GM18873 (cell line): Measurements from ENCODE around the gene ITGA4.
A peak's percentile ranks its signal among the peaks of the same experiment; 100 is the strongest.

Experiments
- ATAC-seq: cut with Tn5 transposase; IDR thresholded peaks from one replicate; pipeline ENCODE4 v1.9.1; 2021; ENCODE audit warnings: mild to moderate bottlenecking, moderate library complexity, moderate number of reproducible peaks; ENCODE audit not compliant: unreplicated experiment, low FRiP score

ITGA4 gene

GRCh38 chr2:181457741-181458425 lies 697 bp downstream of the ITGA4 start:
- ATAC-seq, result peak; percentile 18

DNA sequence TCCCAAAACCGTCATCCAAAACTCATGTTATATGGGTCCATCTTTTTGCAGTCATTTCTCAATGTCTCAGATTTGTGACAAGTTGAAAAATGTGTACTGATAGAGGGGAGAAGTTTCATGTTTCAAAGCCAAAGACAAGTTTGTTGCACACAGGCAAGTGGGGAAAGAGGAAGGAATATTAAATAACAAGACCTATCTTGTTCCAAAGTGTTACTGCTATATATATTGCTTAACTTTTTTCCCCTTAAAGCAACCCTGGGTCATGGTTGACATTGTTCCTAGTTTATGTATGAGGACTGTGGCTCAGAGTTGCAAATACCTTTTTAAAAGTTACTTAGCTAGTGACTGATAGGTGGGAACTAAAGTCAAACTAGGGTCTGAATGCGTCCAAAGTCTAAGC lies 1.7 kb downstream of the ITGA4 start:
- ATAC-seq, result no peak

DNA sequence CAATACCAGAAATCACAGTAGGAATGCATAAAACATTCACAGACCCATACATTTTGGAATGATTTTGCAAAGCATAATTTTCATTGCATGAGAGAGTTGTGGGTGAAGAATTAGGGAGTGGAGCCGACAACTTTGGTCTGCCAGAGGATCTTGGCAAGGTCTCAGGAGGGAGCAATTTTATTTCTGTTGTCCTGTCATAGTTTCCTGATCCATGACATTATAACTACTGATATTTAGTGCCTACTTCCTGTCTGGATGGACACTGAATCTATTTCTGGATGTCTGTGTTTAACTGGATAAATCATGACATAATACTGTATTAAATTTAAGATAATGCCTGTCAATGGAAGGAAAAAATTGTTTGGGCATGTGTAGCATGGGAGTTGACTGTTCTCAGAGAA lies 2.4 kb downstream of the ITGA4 start:
- ATAC-seq, result no peak

GRCh38 chr2:181461056-181461997 lies 4.1 kb downstream of the ITGA4 start:
- ATAC-seq, result peak; percentile 18

- peak; percentile 23 for ATAC-seq
Observed at GRCh38 chr2:181462033-181462432, 4.8 kb downstream of the ITGA4 start.

GRCh38 chr2:181463588-181463987 lies 6.4 kb downstream of the ITGA4 start:
- ATAC-seq, result no peak

- no peak for ATAC-seq
Observed at GRCh38 chr2:181464966-181465365, 7.8 kb downstream of the ITGA4 start.

- no peak for ATAC-seq
Observed at GRCh38 chr2:181465676-181466375, 8.6 kb downstream of the ITGA4 start.

GRCh38 chr2:181466661-181467576 lies 9.7 kb downstream of the ITGA4 start:
- no peak for ATAC-seq

DNA sequence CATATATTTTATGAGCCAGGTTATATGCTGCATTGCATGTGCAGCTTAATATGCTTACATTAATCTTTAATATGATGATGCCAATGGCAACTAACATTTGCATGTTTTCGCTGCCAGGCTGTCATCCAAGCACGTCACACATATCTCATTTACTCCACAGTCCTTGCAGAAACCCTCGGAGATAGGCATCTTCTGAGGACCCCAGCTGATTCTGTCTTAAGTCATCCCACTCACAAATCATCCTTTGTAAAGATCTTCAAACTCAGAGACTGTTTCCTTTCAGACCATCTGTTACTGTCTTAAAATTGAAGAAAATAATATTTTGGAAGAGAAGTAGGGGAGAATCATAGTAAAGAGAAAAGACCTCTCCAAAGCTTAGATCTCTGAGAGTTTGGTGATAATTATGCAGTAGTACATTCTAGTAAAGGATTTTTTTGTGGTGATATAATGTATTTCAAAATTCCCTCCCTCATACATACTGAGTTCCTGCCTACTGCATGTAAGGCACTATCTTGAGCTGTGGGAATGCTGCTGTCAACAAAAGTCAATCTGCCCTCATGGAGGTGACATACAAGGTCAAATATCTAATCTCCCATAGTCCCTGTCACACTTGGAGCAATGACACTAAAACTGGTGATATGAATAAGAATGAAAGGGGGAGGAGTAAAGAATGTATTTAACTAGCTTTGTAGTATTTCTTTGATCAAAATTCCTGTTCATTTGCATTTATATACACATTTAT lies 11.0 kb downstream of the ITGA4 start:
- ATAC-seq, result no peak

DNA sequence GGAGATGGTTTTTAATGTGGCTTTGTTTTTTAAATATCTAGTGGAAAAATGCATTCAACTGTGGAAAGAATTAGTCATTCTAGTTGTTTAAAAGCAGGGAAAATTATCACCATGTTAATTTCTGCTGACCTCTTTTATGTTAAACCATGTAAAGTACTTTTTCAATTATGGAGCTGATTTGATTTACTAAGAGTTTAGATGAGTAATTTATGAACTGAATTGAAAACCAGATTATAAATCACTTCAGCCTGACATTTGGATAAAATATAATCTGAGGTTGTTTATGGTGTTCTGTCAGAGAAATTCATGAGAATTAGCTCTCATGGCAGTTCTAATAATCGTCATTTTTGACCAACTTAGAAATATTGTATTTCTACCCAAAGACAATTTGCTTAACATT lies 11.6 kb downstream of the ITGA4 start:
- no peak for ATAC-seq

- no peak for ATAC-seq
Observed at GRCh38 chr2:181471226-181471625, 14.0 kb downstream of the ITGA4 start.

DNA sequence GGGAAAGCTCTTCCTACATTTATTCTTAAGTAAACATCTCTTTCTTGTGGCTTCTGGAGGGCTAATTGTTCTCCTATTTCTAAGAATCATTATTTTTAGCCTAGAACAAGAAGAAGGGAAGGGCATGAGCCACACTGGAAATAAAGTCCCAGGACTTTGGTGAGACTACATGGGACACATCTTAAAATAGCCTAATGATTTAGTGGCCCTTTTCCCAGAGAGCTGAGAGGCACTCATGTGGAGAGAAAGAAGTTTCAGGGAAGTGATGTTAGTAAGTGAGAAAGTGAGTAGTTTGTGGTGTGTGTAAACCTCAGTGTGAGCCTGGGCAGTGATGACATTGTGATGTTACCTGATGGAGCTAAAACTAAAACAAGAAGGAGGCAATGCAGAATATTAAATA lies 14.6 kb downstream of the ITGA4 start:
- ATAC-seq, result no peak

- ATAC-seq, result no peak
Observed at GRCh38 chr2:181472990-181473389, 15.8 kb downstream of the ITGA4 start.

GRCh38 chr2:181474222-181474881 lies 17.2 kb downstream of the ITGA4 start:
- ATAC-seq, result no peak

GRCh38 chr2:181483211-181483610 lies 26.0 kb downstream of the ITGA4 start:
- ATAC-seq, result no peak

DNA sequence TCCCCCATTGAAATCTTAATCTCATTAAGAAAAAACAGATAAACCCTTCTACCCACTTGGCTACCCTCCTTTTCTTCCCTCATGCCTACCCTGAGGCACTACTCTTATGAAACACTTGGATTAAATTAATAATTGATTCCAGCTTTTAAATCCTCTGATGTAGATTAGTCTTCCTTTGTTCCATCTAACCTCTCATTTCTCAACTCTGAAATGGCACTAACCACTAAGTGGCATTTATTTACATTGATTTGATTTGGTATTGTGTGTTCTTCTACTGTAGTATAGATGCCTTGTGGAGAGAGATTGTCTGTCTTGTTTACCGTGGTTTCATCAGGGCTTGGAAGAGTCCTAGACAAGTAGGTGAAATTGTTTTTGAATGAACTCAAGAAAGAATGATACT lies 26.7 kb downstream of the ITGA4 start:
- ATAC-seq, result no peak

DNA sequence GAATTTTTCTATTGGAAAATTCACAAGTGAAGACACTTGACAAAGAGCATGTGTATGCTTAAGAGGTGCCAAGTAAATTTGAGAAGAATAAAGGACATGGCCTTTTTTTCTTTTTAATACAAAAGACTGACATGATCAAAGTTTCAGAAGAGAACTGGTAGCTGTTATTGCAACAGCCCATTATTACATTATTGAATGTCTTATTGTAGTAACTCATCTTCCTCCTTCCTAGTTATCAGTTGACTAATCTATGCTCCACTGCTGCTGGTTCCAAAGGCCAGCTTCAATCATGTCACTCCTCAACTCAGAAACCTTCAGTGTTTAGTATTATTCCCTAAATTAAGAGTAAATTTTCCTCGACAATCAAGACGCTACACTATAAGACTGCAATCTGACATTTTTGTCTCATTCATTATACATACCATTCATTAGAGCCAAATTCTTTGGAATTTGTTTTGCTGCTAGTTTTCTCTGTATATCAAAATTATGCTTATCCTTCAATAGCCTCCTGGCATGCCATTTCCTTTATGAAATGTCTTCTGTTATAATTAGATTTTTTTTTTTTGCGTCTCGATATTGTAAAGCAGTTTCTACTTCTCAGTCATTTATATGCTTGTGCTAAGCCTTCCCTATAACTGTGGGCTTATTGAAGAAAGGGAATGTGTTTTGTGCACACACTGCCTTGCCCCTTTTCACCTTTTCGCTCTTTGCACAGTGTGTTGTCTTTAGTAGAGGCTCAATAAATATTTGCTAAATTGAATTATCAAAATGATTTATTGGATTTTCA lies 27.9 kb downstream of the ITGA4 start:
- ATAC-seq, result no peak
